Lower leg skin (tissue), 3 donors: Measurements from ENCODE around the gene PNKP.

Experiments
- POLR2A ChIP-seq, 2 donors: fragments of 450-650 bp; IDR thresholded peaks; one replicate each; pipeline ENCODE4 v1.6.1; 2016 to 2017; ENCODE audit warnings: antibody characterized with exemption in 2 of 2, mild to moderate bottlenecking in 1 of 2, moderate library complexity in 1 of 2
- TF ChIP-seq, protein P1 (sequence below), 3 donors: fragments of 450-650 bp; IDR thresholded peaks; one replicate each; pipeline ENCODE4 v1.5.1; 2016; ENCODE audit warnings: antibody characterized with exemption in 3 of 3, mild to moderate bottlenecking in 3 of 3, moderate library complexity in 2 of 3

DNA sequence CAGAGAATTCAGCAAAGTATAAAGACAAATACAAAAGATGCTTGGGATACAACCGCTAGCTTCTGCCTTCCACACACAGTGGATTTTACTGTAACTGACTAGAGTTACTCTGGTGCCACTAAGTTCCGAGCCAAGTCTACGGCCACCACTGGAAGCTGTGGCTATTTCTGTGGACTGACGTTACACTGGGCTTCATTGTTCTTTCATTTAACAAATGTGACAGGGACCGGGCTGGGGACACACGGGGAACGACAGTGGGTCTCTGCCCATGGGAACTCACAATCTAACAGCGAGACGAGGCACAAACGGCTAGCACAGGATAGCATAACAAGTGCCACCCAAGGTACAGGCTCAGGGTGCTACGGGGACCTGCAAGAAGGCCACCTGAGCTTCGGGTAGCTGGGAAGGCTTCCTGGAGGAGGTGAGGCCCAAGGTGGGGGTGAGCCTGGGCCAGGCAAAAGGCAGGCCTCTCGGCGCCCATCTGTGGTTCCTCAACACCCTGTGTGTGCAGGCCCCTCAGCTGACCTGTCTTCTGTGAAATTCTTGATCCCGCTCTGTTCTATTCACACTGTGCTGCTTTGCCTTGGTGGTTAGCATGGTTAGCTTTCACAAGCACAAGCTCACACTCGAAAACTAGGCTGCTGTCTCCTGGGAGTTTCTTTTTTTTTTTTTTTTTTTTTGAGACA is 39.6 kb upstream of the PNKP start:
- TF ChIP-seq, protein P1, sequence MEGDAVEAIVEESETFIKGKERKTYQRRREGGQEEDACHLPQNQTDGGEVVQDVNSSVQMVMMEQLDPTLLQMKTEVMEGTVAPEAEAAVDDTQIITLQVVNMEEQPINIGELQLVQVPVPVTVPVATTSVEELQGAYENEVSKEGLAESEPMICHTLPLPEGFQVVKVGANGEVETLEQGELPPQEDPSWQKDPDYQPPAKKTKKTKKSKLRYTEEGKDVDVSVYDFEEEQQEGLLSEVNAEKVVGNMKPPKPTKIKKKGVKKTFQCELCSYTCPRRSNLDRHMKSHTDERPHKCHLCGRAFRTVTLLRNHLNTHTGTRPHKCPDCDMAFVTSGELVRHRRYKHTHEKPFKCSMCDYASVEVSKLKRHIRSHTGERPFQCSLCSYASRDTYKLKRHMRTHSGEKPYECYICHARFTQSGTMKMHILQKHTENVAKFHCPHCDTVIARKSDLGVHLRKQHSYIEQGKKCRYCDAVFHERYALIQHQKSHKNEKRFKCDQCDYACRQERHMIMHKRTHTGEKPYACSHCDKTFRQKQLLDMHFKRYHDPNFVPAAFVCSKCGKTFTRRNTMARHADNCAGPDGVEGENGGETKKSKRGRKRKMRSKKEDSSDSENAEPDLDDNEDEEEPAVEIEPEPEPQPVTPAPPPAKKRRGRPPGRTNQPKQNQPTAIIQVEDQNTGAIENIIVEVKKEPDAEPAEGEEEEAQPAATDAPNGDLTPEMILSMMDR (IDR thresholded peaks at IDR 0.05), result no peak
- no peak for TF ChIP-seq POLR2A (IDR thresholded peaks at IDR 0.05)
